K562 (cell line): Measurements from ENCODE around the gene PRSS8. TPM values are rescaled to one million over a fixed set of nuclear protein-coding genes. Genes with fewer than 3 reads are reported as not detected.

ENCODE experiments used
- ELF4 ChIP-seq: fragments of 450-650 bp; formaldehyde crosslinking; IDR thresholded peaks from 2 replicates; pipeline ENCODE4 v1.4.0; 2022; ENCODE audit warnings: missing genetic modification characterization
- FOXK2 ChIP-seq, 2 experiments: fragments of 450-650 bp; IDR thresholded peaks in 1 of 2; conservative IDR thresholded peaks in 1 of 2; 2 replicates each; pipeline ENCODE4 v1.6.1; 2016; ENCODE audit warnings: low read depth in 2 of 2, mild to moderate bottlenecking in 1 of 2
- GATAD2B ChIP-seq: fragments of 450-650 bp; IDR thresholded peaks from 2 replicates; pipeline ENCODE4 v1.6.1; 2017; ENCODE audit warnings: mild to moderate bottlenecking, borderline replicate concordance
- HNRNPL ChIP-seq: fragments of 200-400 bp; formaldehyde crosslinking; IDR thresholded peaks from 2 replicates; pipeline ENCODE4 v1.6.1; 2017; ENCODE audit warnings: low read depth, mild to moderate bottlenecking, low read length
- HNRNPLL ChIP-seq: fragments of 200-400 bp; formaldehyde crosslinking; IDR thresholded peaks from 2 replicates; pipeline ENCODE4 v1.6.1; 2017; ENCODE audit warnings: low read length, low read depth, mild to moderate bottlenecking; ENCODE audit not compliant: poor library complexity, severe bottlenecking
- KLF1 ChIP-seq: fragments of 450-650 bp; IDR thresholded peaks from 2 replicates; pipeline ENCODE4 v1.6.1; 2016; ENCODE audit warnings: missing genetic modification characterization, missing compliant biosample characterization
- KLF13 ChIP-seq: fragments of 450-650 bp; IDR thresholded peaks from 2 replicates; pipeline ENCODE4 v1.6.1; 2016; ENCODE audit warnings: missing genetic modification characterization, low read depth, mild to moderate bottlenecking, missing compliant biosample characterization, moderate library complexity, borderline replicate concordance
- MYNN ChIP-seq, 2 experiments: sonication (generic); formaldehyde crosslinking in 1 of 2; IDR thresholded peaks; 2 replicates each; pipeline versions ENCODE4 v1.5.0 to v1.6.1; 2016 to 2020; ENCODE audit warnings: antibody characterized with exemption in 1 of 2, missing genetic modification reagents in 1 of 2
- NCOA2 ChIP-seq, 2 experiments: fragments of 450-650 bp; IDR thresholded peaks; 2 replicates each; pipeline ENCODE4 v1.6.1; 2018; ENCODE audit warnings: mild to moderate bottlenecking in 2 of 2, moderate library complexity in 1 of 2; ENCODE audit not compliant: partially characterized antibody in 2 of 2
- NFYB ChIP-seq: IDR thresholded peaks from 2 replicates; pipeline ENCODE4 v1.6.1; 2011; ENCODE audit warnings: mild to moderate bottlenecking, moderate library complexity; ENCODE audit not compliant: insufficient read length; ENCODE audit errors: extremely low read depth
- NR1H2 ChIP-seq: sonication (generic); formaldehyde crosslinking; IDR thresholded peaks from 2 replicates; pipeline ENCODE4 v1.4.0; 2020; ENCODE audit warnings: mild to moderate bottlenecking, missing genetic modification reagents
- PHF8 ChIP-seq: fragments of 200-600 bp; sonication (generic); IDR thresholded peaks from 2 replicates; pipeline ENCODE4 v1.6.1; 2012; ENCODE audit warnings: mixed run types, mild to moderate bottlenecking, inconsistent platforms, low read length, moderate library complexity, borderline replicate concordance
- RBM25 ChIP-seq: fragments of 200-400 bp; formaldehyde crosslinking; IDR thresholded peaks from 2 replicates; pipeline ENCODE4 v1.6.1; 2018; ENCODE audit warnings: low read length, low read depth, moderate library complexity; ENCODE audit not compliant: severe bottlenecking
- SIX5 ChIP-seq, 2 experiments: IDR thresholded peaks; 2 replicates each; pipeline ENCODE4 v1.6.1; 2011; ENCODE audit warnings: low read length in 2 of 2, borderline replicate concordance in 1 of 2, low read depth in 1 of 2, mild to moderate bottlenecking in 1 of 2, moderate library complexity in 1 of 2; ENCODE audit not compliant: insufficient read depth in 1 of 2
- TAF1 ChIP-seq: IDR thresholded peaks from 2 replicates; pipeline ENCODE4 v1.6.1; 2011; ENCODE audit warnings: mild to moderate bottlenecking, low read length, moderate library complexity; ENCODE audit not compliant: insufficient read depth, control insufficient read depth, severe bottlenecking; ENCODE audit errors: extremely low read depth
- TCF3 ChIP-seq: sonication (generic); formaldehyde crosslinking; IDR thresholded peaks from 2 replicates; pipeline ENCODE4 v1.4.0; 2020; ENCODE audit warnings: mild to moderate bottlenecking, missing genetic modification reagents
- U2AF1 ChIP-seq: fragments of 200-400 bp; formaldehyde crosslinking; optimal IDR thresholded peaks from 2 replicates; pipeline ENCODE3; 2017; ENCODE audit warnings: mild to moderate bottlenecking, low read depth, low read length, moderate library complexity
- polyA plus RNA-seq, 8 experiments: library from polyadenylated mRNA; depleted of rRNA in 4 of 8; stranded (reverse) in 5 of 8; unstranded in 3 of 8; fragments of >200 nt; fragmentation: Nextera tagmentation in 2 of 8; fragmentation: Illumina TruSeq in 1 of 8; extraction: Ambion mirVana in 2 of 8; extraction: Trizol in 1 of 8; gene quantifications; 2 replicates each; pipeline versions ENCODE4 v1.2.1 to v1.2.3, GENCODE V29; 2011 to 2014; ENCODE audit warnings: inconsistent platforms in 1 of 8, missing spikeins in 1 of 8
- total RNA-seq, 7 experiments: library from RNA; depleted of rRNA in 6 of 7; stranded (reverse); fragments of >200 nt in 6 of 7; fragmentation: Illumina TruSeq in 2 of 7; extraction: Trizol in 2 of 7; gene quantifications; 2 replicates each; pipeline versions ENCODE4 v1.2.1 to v1.2.3, GENCODE V29; 2011 to 2021; ENCODE audit warnings: low replicate concordance in 1 of 7
- TF ChIP-seq, protein P1 (sequence below): sonication (generic); IDR thresholded peaks from 2 replicates; pipeline ENCODE4 v1.6.1; 2016
- TF ChIP-seq, protein P2 (sequence below), 2 experiments: fragments of 450-650 bp; IDR thresholded peaks; 2 replicates each; pipeline ENCODE4 v1.6.1; 2018; ENCODE audit warnings: mild to moderate bottlenecking in 2 of 2, low read depth in 1 of 2; ENCODE audit not compliant: partially characterized antibody in 2 of 2
- TF ChIP-seq, protein P3 (sequence below): fragments of 250-450 bp; sonication (Bioruptor Pico); IDR thresholded peaks from 2 replicates; pipeline ENCODE4 v1.4.0; 2020; ENCODE audit warnings: mild to moderate bottlenecking

The PRSS8 gene
- total and polyA plus RNA-seq, 9 of the 15 experiments (the other 6 are each of a cell fraction or from before 2014, with no cell fraction given), result 0.25 to 3.9 (median 1.3) TPM; not detected in 1

DNA sequence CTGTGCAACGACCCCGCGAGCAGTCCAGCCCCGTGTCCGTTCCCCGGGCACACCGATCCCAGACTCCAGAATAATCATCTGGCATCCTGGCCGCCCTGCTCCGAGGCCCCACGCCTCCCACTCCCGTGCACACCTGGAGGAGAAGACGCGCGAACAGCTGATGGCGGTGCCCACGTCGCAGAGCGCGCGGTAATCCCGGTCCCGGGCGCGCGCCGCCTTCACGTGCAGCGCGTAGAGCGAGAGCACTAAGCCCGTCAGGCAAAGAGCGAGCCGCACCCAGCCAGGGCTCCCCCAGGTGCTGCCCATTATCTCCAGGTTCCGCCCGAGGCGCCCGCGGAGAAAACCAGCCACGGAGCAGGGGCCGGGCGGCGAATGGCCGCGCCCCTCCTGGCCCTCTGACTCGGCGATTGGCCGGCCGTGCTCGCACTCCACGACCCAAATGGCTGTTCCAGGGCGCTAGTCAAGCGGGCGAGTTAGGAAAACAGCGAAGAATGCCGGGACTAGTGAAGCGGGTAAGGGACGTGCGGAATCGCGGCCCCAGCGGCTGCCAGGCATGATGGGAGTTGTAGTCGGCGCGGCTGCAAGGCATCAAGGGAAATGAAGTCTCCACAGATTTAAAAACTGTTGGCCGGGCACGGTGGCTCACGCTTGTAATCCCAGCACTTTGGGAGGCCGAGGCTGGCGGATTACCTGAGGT is 41.0 kb downstream of the PRSS8 start, which contains the start of gene VKORC1 (continued):
- TF ChIP-seq, protein P1, sequence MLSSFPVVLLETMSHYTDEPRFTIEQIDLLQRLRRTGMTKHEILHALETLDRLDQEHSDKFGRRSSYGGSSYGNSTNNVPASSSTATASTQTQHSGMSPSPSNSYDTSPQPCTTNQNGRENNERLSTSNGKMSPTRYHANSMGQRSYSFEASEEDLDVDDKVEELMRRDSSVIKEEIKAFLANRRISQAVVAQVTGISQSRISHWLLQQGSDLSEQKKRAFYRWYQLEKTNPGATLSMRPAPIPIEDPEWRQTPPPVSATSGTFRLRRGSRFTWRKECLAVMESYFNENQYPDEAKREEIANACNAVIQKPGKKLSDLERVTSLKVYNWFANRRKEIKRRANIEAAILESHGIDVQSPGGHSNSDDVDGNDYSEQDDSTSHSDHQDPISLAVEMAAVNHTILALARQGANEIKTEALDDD, result peak; percentile 99
- TF ChIP-seq SIX5 (IDR thresholded peaks at IDR 0.05; ENCODE audit: borderline replicate concordance in 1 of 2, insufficient read depth in 1 of 2, low read depth in 1 of 2, low read length in 2 of 2) (peak; percentile 79 to 80; a peak in 3 of 4 replicates), PHF8 (peak; percentile 71; the same call in 1 of the 2 replicates), TAF1 (peak; percentile 47), RBM25 (peak; percentile 34), MYNN (IDR thresholded peaks at IDR 0.05) (peak; percentile 62; the same call in 1 of the 2 replicates), MYNN (CRISPR knock-in tag; IDR thresholded peaks at IDR 0.05) (no peak), HNRNPL (peak; percentile 91), NR1H2 (CRISPR knock-in tag) (no peak), KLF13 (tag) (no peak), FOXK2 (conservative IDR thresholded peaks at IDR 0.05 in 1 of 2, IDR thresholded peaks at IDR 0.05 in 1 of 2; ENCODE audit: low read depth in 2 of 2) (peak in 1 of 2 experiments; percentile 70; a peak in 2 of 4 replicates), HNRNPLL (peak; percentile 92), NCOA2 (IDR thresholded peaks at IDR 0.05; ENCODE audit: partially characterized antibody in 2 of 2) (no peak), ELF4 (no peak), KLF1 (peak; percentile 63; the same call in 1 of the 2 replicates), NFYB (peak; percentile 34), GATAD2B (no peak), TCF3 (peak; percentile 40), U2AF1 (peak; percentile 45)
- TF ChIP-seq, protein P2, sequence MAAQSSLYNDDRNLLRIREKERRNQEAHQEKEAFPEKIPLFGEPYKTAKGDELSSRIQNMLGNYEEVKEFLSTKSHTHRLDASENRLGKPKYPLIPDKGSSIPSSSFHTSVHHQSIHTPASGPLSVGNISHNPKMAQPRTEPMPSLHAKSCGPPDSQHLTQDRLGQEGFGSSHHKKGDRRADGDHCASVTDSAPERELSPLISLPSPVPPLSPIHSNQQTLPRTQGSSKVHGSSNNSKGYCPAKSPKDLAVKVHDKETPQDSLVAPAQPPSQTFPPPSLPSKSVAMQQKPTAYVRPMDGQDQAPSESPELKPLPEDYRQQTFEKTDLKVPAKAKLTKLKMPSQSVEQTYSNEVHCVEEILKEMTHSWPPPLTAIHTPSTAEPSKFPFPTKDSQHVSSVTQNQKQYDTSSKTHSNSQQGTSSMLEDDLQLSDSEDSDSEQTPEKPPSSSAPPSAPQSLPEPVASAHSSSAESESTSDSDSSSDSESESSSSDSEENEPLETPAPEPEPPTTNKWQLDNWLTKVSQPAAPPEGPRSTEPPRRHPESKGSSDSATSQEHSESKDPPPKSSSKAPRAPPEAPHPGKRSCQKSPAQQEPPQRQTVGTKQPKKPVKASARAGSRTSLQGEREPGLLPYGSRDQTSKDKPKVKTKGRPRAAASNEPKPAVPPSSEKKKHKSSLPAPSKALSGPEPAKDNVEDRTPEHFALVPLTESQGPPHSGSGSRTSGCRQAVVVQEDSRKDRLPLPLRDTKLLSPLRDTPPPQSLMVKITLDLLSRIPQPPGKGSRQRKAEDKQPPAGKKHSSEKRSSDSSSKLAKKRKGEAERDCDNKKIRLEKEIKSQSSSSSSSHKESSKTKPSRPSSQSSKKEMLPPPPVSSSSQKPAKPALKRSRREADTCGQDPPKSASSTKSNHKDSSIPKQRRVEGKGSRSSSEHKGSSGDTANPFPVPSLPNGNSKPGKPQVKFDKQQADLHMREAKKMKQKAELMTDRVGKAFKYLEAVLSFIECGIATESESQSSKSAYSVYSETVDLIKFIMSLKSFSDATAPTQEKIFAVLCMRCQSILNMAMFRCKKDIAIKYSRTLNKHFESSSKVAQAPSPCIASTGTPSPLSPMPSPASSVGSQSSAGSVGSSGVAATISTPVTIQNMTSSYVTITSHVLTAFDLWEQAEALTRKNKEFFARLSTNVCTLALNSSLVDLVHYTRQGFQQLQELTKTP (IDR thresholded peaks at IDR 0.05; ENCODE audit: low read depth in 1 of 2, partially characterized antibody in 2 of 2), result peak in 1 of 2 experiments; percentile 97
- TF ChIP-seq, protein P3, sequence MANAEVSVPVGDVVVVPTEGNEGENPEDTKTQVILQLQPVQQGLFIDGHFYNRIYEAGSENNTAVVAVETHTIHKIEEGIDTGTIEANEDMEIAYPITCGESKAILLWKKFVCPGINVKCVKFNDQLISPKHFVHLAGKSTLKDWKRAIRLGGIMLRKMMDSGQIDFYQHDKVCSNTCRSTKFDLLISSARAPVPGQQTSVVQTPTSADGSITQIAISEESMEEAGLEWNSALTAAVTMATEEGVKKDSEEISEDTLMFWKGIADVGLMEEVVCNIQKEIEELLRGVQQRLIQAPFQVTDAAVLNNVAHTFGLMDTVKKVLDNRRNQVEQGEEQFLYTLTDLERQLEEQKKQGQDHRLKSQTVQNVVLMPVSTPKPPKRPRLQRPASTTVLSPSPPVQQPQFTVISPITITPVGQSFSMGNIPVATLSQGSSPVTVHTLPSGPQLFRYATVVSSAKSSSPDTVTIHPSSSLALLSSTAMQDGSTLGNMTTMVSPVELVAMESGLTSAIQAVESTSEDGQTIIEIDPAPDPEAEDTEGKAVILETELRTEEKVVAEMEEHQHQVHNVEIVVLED, result peak; percentile 82
